SU-DHL-6 (cell line): Measurements from ENCODE around the gene C19orf73.

Experiments used
- H2AFZ ChIP-seq: fragments of 200-600 bp; sonication (generic); 2 replicates; pipeline ENCODE4 v1.6.1; 2014; ENCODE audit warnings: low read depth, mild to moderate bottlenecking, moderate library complexity, mixed read lengths, antibody characterized with exemption, low read length; ENCODE audit not compliant: severe bottlenecking
- H3F3A ChIP-seq: fragments of 200-600 bp; shearing (Covaris generic); 2 replicates; pipeline ENCODE4 v1.6.0; 2016; ENCODE audit warnings: antibody characterized with exemption, mild to moderate bottlenecking; ENCODE audit not compliant: insufficient read depth
- H3K27ac ChIP-seq: fragments of 200-600 bp; sonication (generic); 2 replicates; pipeline ENCODE4 v1.5.1; 2016; ENCODE audit warnings: low read depth, mild to moderate bottlenecking, low read length, moderate library complexity, mixed read lengths
- H3K27me3 ChIP-seq: fragments of 200-600 bp; sonication (generic), shearing (Covaris generic); 2 replicates; pipeline ENCODE4 v1.6.0; 2014; ENCODE audit warnings: mild to moderate bottlenecking, low read length
- H3K36me3 ChIP-seq: fragments of 200-600 bp; sonication (generic); 2 replicates; pipeline ENCODE4 v1.6.1; 2014; ENCODE audit warnings: mild to moderate bottlenecking, low read length, mixed read lengths
- H3K4me2 ChIP-seq: fragments of 300-600, 200-600 bp; shearing (Covaris generic), sonication (generic); 2 replicates; pipeline ENCODE4 v1.6.0; 2014; ENCODE audit warnings: low read length, low read depth, mild to moderate bottlenecking; ENCODE audit not compliant: poor library complexity, severe bottlenecking
- H3K4me3 ChIP-seq: fragments of 200-600 bp; sonication (generic); 2 replicates; pipeline ENCODE4 v1.5.1; 2014; ENCODE audit warnings: antibody characterized with exemption, low read length, mild to moderate bottlenecking, mixed read lengths; ENCODE audit not compliant: insufficient read depth, poor library complexity, severe bottlenecking
- H3K79me2 ChIP-seq: fragments of 200-600 bp; sonication (generic); 2 replicates; pipeline ENCODE4 v1.6.1; 2014; ENCODE audit warnings: mild to moderate bottlenecking, low read length, moderate library complexity; ENCODE audit not compliant: insufficient read depth
- H3K9ac ChIP-seq: fragments of 200-600 bp; sonication (generic); 2 replicates; pipeline ENCODE4 v1.7.0; 2014; ENCODE audit warnings: mild to moderate bottlenecking, low read length
- H3K9me2 ChIP-seq: fragments of 200-600 bp; sonication (generic); replicated peaks from 2 replicates; pipeline ENCODE4 v1.6.1; 2014; ENCODE audit warnings: low read length; ENCODE audit not compliant: insufficient read depth
- H3K9me3 ChIP-seq: fragments of 200-600 bp; sonication (generic); 2 replicates; pipeline ENCODE4 v1.6.1; 2014; ENCODE audit warnings: low read length, mixed read lengths; ENCODE audit not compliant: insufficient read depth
- H4K20me1 ChIP-seq: fragments of 200-600 bp; sonication (generic); 2 replicates; pipeline ENCODE4 v1.6.1; 2014; ENCODE audit warnings: low read depth, mild to moderate bottlenecking, antibody characterized with exemption, low read length, moderate library complexity, mixed read lengths
- CTCF ChIP-seq: fragments of 200-600 bp; sonication (generic); IDR thresholded peaks from one replicate; pipeline ENCODE4 v1.5.1; 2017; ENCODE audit warnings: antibody characterized with exemption, mild to moderate bottlenecking, low read length, moderate library complexity; ENCODE audit not compliant: insufficient read depth, poor library complexity, severe bottlenecking
- EZH2phosphoT487 ChIP-seq: fragments of 200-600 bp; sonication (generic), shearing (Covaris generic); conservative IDR thresholded peaks from 2 replicates; pipeline ENCODE4 v1.6.1; 2018; ENCODE audit warnings: mild to moderate bottlenecking, antibody characterized with exemption, low read length, moderate library complexity, mixed read lengths

The C19orf73 gene

GRCh38 chr19:49117677-49118564, 1.0 kb downstream of the C19orf73 start:
- Histone ChIP-seq H3K27me3 (no peaks in the 10 kb centered on the region), H4K20me1 (no peaks in the 10 kb centered on the region), H3K4me3 (peak overlapping the region; percentile 66), H3K9ac (peak overlapping the region; percentile 74), H3K79me2 (no peaks in the 10 kb centered on the region), H3K4me2 (peak overlapping the region; percentile 89), H3F3A (peaks cover 7% of the 10 kb centered on the region; the same call in 1 of the 2 replicates), H2AFZ (peak overlapping the region; percentile 25), H3K36me3 (no peaks in the 10 kb centered on the region), H3K27ac (peak overlapping the region; percentile 65), H3K9me2 (no peaks in the 10 kb centered on the region), H3K9me3 (no peaks in the 10 kb centered on the region)
- no peak for TF ChIP-seq CTCF
- no peak for TF ChIP-seq EZH2phosphoT487

- H3K27ac ChIP-seq = no peak overlapping the region
- no peaks in the 10 kb centered on the region for H4K20me1 ChIP-seq
- no peaks in the 10 kb centered on the region for H3K79me2 ChIP-seq
- H3K9me3 ChIP-seq = no peaks in the 10 kb centered on the region
- H2AFZ ChIP-seq = no peak overlapping the region
- no peak overlapping the region for H3K4me2 ChIP-seq
- no peaks in the 10 kb centered on the region for H3K27me3 ChIP-seq
- TF ChIP-seq CTCF (no peak), EZH2phosphoT487 (no peak)
- H3K4me3 ChIP-seq = no peak overlapping the region
- peaks cover 7% of the 10 kb centered on the region; the same call in 1 of the 2 replicates for H3F3A ChIP-seq
- H3K9ac ChIP-seq = no peak overlapping the region
- no peaks in the 10 kb centered on the region for H3K36me3 ChIP-seq
- H3K9me2 ChIP-seq = no peaks in the 10 kb centered on the region
Measured at GRCh38 chr19:49116544-49116943, 2.4 kb downstream of the C19orf73 start.

GRCh38 chr19:49114630-49115363, 4.1 kb downstream of the C19orf73 start:
- TF ChIP-seq EZH2phosphoT487 = no peak
- TF ChIP-seq CTCF = no peak
- Histone ChIP-seq H3K36me3 (no peaks in the 10 kb centered on the region), H2AFZ (peak overlapping the region; percentile 68), H3K4me3 (peak overlapping the region; percentile 53), H3K27me3 (no peaks in the 10 kb centered on the region), H4K20me1 (no peaks in the 10 kb centered on the region), H3K79me2 (no peaks in the 10 kb centered on the region), H3K9me2 (no peaks in the 10 kb centered on the region), H3K9ac (peak overlapping the region; percentile 59), H3F3A (peaks cover 20% of the 10 kb centered on the region; the same call in 1 of the 2 replicates), H3K27ac (no peak overlapping the region), H3K9me3 (no peaks in the 10 kb centered on the region), H3K4me2 (peak overlapping the region; percentile 94)
